Ramos (cell line): ENCODE measurements around the gene SSC5D.

ENCODE experiments used
- in situ Hi-C: fragments of 300-500 bp; cut with MboI; formaldehyde crosslinking; loops from one replicate; pipeline ENCODE4 v1.14.3; 2022; ENCODE audit warnings: low sequenced_read_pairs; ENCODE audit not compliant: unreplicated experiment

The SSC5D gene

DNA sequence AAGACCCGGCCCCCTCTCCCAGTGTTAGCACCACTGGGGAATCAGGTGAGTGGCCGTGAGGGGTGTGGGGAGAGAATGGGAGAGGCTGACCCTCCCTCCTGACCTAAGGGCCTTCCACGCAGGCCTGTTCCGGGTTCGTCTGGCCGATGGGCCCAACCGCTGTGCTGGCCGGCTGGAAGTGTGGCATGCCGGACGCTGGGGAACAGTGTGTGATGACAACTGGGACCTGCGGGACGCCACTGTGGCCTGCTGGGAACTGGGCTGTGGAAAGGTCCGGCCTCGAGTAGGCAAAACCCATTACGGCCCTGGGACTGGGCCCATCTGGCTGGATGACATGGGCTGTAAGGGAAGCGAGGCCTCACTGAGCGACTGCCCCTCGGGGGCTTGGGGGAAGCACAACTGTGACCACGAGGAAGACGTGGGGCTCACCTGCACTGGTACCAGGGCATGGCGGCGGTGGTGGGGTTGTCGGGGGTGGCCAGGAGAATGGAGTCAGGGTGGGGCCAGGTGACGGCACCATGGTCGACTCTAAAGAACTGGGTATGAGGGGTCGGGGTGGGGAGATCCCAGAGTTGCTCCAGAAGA lies 12.2 kb downstream of the SSC5D start:
- in situ Hi-C loops = no loop called here

GRCh38 chr19:55502197-55502952 lies 14.1 kb downstream of the SSC5D start:
- in situ Hi-C loops = no loop called here

DNA sequence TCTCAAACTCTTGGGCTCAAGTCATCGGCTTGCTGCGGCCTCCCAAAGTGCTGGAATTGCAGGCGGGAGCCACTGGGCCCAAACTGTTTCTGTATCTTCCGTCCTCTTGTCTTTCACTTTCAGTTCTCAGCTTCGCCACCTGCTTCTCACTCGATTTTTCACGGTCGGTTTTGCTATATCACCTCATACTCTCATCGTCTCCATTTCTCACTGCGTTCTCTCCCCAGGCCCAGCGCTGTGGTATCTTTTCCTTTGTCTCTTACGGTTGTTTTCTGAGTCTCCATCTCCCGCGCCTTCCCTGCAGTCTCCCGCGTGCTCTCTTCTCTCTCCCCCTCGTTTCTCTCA lies 14.9 kb downstream of the SSC5D start:
- in situ Hi-C loops = no loop called here

DNA sequence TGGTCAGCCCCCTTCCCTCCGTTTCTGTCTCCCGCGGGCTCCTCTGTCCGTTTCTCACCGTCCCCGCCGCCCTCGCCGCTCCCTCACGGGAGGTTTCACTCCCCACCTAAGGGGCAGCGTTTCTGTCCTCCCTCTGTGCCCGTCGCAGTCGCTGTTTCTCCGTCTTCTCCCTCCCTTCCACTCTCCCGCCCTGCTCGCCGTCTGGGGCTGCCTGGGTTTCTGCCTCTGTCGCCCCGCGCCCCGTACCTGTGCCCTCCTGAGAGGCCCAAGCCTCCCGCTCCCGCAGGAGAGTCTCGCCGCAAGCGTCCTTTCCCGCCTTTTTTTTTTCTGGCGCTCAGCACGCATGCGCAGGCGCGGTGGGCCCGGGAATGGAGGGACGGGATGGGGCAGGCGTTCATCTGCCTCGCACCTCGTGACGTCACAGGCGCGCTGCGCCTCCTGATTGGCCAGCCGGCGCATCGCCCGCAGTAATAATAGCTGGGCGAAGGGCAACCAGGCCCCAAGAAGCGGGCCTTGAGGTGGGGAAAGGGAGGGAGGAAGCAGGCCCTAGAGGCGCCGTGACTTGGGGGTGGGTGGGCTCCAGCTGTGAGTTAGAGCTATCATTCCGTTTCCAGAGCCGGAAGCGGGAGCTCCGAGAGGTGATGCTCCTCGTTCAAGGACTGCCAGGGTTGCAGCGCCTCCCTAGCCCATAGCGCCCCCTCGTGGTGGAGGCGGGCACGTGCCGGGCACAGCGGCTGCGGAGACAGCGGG lies 15.4 kb downstream of the SSC5D start:
- in situ Hi-C loops = no loop called here

DNA sequence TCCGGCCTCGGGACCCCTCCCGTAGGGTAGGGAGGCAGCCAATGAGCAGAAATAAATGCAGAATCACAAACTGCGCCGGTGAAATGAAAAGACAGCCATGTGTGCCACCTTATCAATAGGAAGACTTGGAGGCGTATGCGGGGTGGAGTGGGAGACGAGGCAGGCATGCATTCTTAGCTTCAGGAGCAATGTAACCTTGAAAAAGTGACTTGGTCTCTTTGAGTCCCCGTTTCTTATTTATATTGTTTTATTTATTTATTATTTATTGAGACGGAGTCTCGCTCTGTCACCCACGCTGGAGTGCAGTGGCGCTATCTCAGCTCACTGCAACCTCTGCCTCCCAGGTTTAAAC lies 16.0 kb downstream of the SSC5D start:
- in situ Hi-C loops = no loop called here

DNA sequence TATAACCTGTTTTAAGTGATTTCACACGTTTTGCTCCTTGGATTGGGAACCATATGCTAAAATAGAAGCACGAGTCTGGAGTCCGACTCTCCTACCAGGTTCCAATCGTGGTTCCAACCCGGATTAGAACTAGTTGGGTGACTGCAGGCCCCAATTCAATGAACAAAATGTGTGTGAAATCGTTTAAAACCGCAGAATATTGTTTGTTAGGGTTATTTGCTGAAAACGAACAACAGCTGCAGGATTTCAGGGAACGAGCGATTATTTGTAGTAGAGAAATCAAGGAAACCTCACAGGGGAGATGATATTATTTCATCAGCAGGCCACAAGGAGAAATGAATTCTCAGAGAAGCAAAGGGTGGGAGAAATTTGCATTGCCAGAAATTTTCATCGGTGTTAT lies 16.7 kb downstream of the SSC5D start:
- in situ Hi-C loops = no loop called here

GRCh38 chr19:55508120-55508519 lies 19.9 kb downstream of the SSC5D start:
- in situ Hi-C loops = no loop called here

DNA sequence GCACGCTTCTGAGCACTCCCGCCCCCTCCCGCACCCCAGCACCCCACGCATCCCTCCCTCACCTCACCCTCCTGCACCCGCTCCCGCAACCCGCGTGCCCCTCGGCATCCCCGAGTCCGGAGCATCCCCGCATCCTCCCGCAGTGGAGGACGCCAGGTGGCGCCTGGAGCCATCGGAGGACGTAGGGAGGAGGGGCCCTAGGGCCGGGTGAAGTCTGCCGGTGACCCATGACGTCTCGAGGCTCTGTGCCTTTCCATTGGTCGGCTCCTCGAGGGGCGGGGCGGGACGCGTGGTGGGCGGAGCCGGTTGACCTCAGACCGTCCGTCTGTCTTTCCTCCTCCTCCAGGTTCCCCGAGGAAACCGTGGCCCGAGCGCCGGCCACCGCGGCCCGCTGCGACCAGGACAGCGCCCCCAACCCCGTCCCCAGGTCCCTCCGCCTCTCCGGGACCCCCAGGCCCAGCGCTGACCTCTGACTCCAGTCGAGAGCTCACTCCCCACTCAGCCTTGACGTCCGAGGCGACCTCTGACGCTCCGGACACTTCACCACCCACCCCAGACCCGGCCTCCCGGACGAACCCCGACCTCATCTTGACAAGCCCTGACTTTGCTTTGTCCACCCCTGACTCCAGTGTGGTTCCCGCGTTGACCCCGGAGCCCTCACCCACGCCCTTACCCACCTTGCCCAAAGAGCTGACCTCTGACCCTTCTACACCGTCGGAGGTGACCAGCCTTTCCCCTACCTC lies 28.8 kb downstream of the SSC5D start:
- in situ Hi-C loops = loop anchor here (5.0 to 10.0 kb wide), 2 partner anchors 110 to 288 kb away; no protein-coding TSS in a partner anchor

GRCh38 chr19:55519451-55520311 lies 31.4 kb downstream of the SSC5D start:
- in situ Hi-C loops = loop anchor here (5.0 to 10.0 kb wide), 2 partner anchors 108 to 285 kb away; no protein-coding TSS in a partner anchor

GRCh38 chr19:55520691-55521292 lies 32.6 kb downstream of the SSC5D start:
- in situ Hi-C loops = no loop called here

- in situ Hi-C loops = no loop called here
Observed at GRCh38 chr19:55525289-55526101, 37.3 kb downstream of the SSC5D start.

GRCh38 chr19:55526216-55527196 lies 38.3 kb downstream of the SSC5D start:
- in situ Hi-C loops = no loop called here

- in situ Hi-C loops = no loop called here
Observed at GRCh38 chr19:55527197-55528029, 39.2 kb downstream of the SSC5D start.

- in situ Hi-C loops = no loop called here
Observed at GRCh38 chr19:55528030-55528803, 40.0 kb downstream of the SSC5D start.

DNA sequence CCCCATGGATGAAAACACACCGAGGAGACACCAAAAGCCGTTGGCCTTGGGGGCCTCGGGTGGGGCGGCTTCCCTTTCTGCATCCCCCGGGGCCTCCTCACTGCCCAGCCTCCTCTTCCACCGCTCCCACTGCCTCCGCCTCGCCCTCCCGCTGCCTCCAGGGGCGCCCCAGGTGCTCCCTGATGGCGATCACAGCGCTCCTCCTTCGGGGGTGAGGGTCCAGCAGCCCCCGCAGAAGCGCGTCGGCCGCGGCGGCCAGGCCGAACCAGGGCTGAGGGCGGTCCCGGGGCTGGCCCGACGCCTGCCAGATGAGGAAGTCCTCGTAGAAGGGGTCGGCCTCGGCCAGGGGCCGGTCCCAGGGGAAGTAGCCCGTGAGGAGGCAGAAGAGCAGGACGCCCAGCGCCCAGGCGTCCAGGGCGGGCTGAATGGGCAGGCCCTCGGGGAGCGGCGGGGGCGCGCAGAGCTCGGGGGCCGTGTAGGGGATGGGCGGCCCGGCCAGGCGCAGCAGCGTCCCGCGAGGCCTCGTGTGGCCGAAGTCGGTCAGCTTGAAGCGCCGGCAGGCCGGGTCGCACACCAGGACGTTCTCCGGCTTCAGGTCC lies 41.5 kb downstream of the SSC5D start:
- in situ Hi-C loops = no loop called here
